Left colon (tissue), 2 donors: ENCODE data around the gene SCGB3A1. TPM values are rescaled to one million over a fixed set of nuclear protein-coding genes. Genes with fewer than 3 reads are reported as not detected.
A peak's percentile ranks its signal among the peaks of the same experiment; 100 is the strongest.

ENCODE experiments used
- ATAC-seq: fragments of 200-7000 bp; cut with Tn5 transposase; one replicate; pipeline ENCODE4 v1.9.1; 2020; ENCODE audit warnings: mild to moderate bottlenecking, moderate library complexity
- DNase-seq, 2 donors: peaks; one replicate each; pipeline ENCODE4 v3.0.0-alpha.2; 2020
- intact Hi-C, 2 donors: fragments of 100-400 bp; cut with DNase I in 1 of 2; cut with micrococcal nuclease in 1 of 2; formaldehyde crosslinking; loops; one replicate each; pipeline versions ENCODE4 v1.11.2 to v1.14.0; 2022; cut with DNase I, micrococcal nuclease
- total RNA-seq, 2 donors: library from RNA; stranded (reverse); fragmentation: NEBNext Ultra II Directional; extraction: Animal tissue kit (Norgen Biotek cat#: 25700); gene quantifications; one replicate each; pipeline ENCODE4 v1.2.1, GENCODE V29; 2021
- donor health status: DM: no; HTN: no; CAD: no.
- donor health status: DM: yes; HTN: yes; CAD: no.

The SCGB3A1 gene
- total RNA-seq, 2 donors from 2014 or later, result not detected

DNA sequence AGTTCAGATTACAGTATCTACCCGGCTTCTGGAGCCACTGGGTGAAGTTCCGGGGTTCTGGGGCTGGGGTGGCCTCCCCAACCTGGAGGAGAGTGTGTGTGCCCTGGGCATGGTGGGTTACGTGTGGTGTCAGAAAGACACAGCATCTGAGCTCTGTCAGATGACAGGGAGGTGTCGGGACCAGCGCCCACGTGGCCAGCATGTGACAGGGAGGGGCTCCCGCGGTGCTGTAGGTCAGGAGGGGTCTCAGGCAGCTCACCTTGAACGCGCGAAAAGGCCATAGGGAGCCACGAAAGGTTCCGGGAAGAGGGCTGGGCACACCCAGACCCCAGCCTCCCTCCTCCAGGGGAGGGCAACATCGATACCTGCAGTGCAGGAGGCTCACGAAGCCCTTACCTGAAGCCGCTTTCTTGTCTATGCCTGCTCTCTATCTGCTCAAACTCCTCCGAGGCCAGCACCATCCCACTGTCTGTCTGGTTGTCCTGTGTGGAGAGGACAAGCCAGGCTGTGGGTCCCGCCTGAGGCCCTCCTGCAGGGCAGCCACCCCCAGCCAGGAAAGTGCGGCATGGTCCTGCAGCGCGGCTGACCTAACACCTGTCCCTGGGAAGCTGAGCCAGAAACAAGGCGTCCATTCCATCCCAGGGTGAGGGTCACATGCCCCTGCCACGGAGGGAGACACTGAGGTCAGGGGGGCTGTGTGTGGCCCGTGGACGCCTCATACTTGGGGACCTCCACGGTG lies 17.4 kb upstream of the SCGB3A1 start:
- DNase-seq (no peak), ATAC-seq (no peak)
- intact Hi-C loops, result no loop called here

GRCh38 chr5:180607861-180608571 lies 16.7 kb upstream of the SCGB3A1 start:
- DNase-seq (no peak), ATAC-seq (no peak)

DNA sequence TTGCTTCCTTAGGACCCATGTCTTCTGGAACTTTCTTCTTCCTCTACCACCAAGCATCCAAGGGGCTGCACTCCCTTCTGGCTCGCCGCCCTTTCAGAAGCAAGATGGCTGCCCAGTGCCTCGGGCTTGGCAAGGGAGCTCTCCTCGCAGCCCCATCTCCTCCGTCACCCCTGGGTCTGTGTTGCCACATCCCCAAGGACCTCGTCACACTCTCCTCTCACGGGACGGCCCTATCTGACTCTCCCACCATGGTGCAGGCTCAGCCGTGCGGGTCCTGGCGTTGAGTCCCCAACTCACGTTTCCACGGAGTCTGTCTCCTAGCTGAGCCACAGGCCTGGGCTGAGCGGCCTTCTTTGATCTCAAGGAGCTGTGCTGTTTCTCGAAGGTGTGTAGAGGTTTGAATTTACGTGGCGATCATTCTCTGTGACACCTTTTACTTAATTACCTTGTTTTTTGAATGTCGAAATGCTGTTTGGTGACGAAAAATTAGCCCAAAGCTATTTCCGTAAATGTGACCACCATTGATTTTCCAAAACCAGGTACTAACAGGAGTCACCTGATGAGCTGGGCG lies 15.0 kb upstream of the SCGB3A1 start:
- ATAC-seq (no peak), DNase-seq (no peak)
- intact Hi-C loops, result no loop called here

More at GRCh38 chr5:180607861-180608571, 16.7 kb upstream of the SCGB3A1 start:
- intact Hi-C loops, result no loop called here

GRCh38 chr5:180605554-180606214 lies 14.4 kb upstream of the SCGB3A1 start:
- intact Hi-C loops, result no loop called here
- ATAC-seq, result peak; percentile 65
- peak in 1 of 2 donors; percentile 61 for DNase-seq

DNA sequence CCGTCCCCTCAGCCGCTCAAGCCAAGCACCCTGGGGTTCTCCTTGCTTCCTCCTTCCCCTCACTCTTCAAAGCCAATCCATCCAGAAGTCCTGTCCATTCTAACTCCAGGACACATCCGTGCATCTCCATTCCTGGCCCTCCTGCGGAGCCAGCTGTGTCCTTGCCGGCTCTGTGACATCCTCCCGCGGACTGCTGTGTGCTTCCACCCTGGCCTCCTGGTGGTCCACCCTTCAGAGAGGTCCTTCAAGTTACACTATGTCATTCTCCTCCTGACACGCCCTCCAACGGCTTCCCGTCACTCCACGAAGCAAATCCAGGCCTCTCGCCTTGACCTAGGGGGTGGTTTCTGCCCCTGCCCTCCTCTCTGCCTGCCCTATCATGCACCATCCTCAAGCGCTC lies 13.0 kb upstream of the SCGB3A1 start:
- ATAC-seq, result no peak
- intact Hi-C loops, result no loop called here
- no peak for DNase-seq

GRCh38 chr5:180603076-180603594 lies 11.8 kb upstream of the SCGB3A1 start:
- intact Hi-C loops, result no loop called here
- ATAC-seq, result no peak
- DNase-seq, result no peak

DNA sequence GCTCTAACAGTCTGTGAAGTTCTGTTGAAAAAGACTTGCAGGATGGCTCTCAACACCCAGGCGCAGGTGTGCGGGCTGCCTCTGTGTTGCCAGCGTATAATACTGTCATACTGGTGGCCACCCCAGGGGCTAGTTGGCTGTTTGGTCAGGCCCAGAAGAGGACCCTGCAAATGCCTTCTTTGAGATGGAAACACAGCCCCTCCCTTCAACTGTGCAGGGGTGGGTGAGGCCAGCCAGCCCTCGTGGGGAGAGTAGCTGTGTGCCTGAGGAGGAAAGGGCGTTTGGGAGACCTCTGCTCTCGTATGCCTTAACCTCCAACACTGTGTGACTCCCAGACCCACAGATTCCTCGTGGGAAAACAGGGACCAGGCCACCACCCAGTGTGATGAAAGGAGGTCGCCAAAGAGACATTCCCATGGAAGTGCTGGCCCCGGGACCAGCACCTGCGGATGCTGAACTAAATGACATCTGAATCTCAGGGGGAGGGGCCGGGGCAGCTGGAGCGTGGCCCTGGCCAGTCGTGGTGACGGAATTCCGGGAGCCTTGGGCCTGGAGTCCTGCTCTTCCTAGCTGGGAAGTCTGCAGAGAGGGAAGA lies 11.3 kb upstream of the SCGB3A1 start:
- ATAC-seq (no peak), DNase-seq (no peak)
- intact Hi-C loops, result no loop called here

DNA sequence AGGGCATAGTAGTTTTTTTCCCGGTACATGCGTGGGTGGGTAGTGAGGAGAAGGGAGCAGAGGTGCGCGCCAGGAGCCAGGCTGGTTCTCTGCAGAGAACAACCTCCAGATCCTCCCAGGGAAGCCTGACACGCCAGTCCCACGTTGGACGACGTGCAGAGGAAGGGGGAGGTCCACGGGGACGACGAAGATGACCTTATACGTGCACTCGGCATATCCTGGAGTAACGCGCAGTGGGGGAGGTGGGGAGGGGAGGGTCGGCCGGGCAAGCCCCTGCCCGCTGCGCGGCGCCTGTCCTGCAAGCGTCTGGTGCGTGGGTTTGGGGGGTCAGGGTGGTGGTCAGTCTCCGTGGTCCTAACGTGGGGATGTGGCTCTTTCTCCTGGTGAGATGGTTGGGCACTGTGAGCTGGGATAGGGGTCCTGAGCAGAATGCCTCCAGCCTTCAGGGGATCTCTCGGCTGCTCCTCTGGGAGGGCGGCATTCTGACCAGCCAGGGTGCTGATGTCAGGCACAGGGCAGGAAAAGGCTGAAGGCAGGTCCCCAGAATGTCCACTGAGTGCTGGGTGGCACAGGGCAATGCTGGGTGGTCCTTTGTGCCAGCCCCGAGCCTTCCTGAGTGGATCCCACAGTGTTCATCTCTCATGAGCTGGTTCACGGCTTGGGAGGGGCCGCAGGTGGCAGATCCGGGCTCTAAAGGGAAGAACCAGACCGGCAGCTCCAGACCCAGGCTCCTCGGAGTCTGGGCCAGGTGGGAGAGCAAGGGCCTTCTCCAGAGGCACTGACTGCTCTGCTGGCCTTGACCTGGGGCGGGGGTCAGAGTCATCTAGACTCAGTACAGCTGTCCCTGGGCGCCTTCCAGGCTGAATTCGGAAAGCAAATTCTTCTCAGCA lies 10.5 kb upstream of the SCGB3A1 start:
- no peak for ATAC-seq
- intact Hi-C loops, result no loop called here
- DNase-seq, result peak in 1 of 2 donors; percentile 15

DNA sequence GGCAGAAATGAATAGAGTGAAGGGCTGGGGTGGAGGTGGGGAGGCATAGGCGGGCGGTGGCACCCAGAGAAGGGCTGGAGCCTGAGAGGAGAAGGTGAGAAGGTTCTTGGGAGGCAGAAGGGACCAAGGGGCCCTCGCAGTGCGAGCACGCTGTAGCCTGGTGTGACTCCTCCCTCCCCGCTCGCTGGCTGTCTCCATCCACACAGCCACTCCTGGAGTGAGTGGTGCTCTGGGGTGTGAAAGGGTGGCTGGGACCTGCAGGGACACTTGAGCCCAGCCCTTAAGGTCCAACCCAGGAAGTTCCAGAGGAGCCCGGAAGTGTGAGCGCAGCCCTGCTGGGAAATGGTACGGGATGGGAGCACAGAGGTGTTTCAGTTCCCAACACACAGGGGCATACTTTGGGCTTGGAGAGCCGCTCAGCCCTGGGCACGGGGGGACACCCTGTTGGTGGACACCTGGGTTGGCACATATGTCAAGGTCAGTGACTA lies 9.3 kb upstream of the SCGB3A1 start:
- intact Hi-C loops, result no loop called here
- ATAC-seq (no peak), DNase-seq (peak in 1 of 2 donors; percentile 10)

GRCh38 chr5:180599981-180600553 lies 8.8 kb upstream of the SCGB3A1 start:
- ATAC-seq, result no peak
- intact Hi-C loops, result no loop called here
- DNase-seq, result peak in 1 of 2 donors; percentile 12

GRCh38 chr5:180599590-180599914 lies 8.3 kb upstream of the SCGB3A1 start:
- ATAC-seq, result no peak
- intact Hi-C loops, result no loop called here
- no peak for DNase-seq

GRCh38 chr5:180598797-180599589 lies 7.7 kb upstream of the SCGB3A1 start:
- intact Hi-C loops, result no loop called here
- no peak for ATAC-seq
- DNase-seq, result no peak

- DNase-seq, result peak in 1 of 2 donors; percentile 16
- intact Hi-C loops, result no loop called here
- no peak for ATAC-seq
Observed at GRCh38 chr5:180598316-180598701, 7.0 kb upstream of the SCGB3A1 start.

GRCh38 chr5:180596668-180597231 lies 5.5 kb upstream of the SCGB3A1 start:
- ATAC-seq (peak; percentile 33), DNase-seq (no peak)
- intact Hi-C loops, result no loop called here

GRCh38 chr5:180596115-180596667 lies 4.9 kb upstream of the SCGB3A1 start:
- intact Hi-C loops, result no loop called here
- no peak for DNase-seq
- no peak for ATAC-seq

GRCh38 chr5:180595381-180596114 lies 4.2 kb upstream of the SCGB3A1 start:
- ATAC-seq (no peak), DNase-seq (no peak)
- intact Hi-C loops, result no loop called here
